ENCODE results near the gene RARS2.

- TF ChIP-seq, protein P1, sequence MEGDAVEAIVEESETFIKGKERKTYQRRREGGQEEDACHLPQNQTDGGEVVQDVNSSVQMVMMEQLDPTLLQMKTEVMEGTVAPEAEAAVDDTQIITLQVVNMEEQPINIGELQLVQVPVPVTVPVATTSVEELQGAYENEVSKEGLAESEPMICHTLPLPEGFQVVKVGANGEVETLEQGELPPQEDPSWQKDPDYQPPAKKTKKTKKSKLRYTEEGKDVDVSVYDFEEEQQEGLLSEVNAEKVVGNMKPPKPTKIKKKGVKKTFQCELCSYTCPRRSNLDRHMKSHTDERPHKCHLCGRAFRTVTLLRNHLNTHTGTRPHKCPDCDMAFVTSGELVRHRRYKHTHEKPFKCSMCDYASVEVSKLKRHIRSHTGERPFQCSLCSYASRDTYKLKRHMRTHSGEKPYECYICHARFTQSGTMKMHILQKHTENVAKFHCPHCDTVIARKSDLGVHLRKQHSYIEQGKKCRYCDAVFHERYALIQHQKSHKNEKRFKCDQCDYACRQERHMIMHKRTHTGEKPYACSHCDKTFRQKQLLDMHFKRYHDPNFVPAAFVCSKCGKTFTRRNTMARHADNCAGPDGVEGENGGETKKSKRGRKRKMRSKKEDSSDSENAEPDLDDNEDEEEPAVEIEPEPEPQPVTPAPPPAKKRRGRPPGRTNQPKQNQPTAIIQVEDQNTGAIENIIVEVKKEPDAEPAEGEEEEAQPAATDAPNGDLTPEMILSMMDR (conservative IDR thresholded peaks at IDR 0.05; ENCODE audit: low read depth in 2 of 2), result no peak
- TF ChIP-seq EZH2 (IDR thresholded peaks at IDR 0.05; ENCODE audit: low read depth, unreplicated experiment) (no peak), POLR2AphosphoS5 (IDR thresholded peaks at IDR 0.05; ENCODE audit: low read depth) (no peak), EZH2phosphoT487 (IDR thresholded peaks at IDR 0.05; ENCODE audit: unreplicated experiment) (no peak), NANOG (IDR thresholded peaks at IDR 0.05; ENCODE audit: borderline replicate concordance) (no peak), CREB1 (CRISPR knock-in tag; IDR thresholded peaks at IDR 0.05; ENCODE audit: low read depth) (no peak), ETS1 (IDR thresholded peaks at IDR 0.05) (no peak)
- TF ChIP-seq, protein P2, sequence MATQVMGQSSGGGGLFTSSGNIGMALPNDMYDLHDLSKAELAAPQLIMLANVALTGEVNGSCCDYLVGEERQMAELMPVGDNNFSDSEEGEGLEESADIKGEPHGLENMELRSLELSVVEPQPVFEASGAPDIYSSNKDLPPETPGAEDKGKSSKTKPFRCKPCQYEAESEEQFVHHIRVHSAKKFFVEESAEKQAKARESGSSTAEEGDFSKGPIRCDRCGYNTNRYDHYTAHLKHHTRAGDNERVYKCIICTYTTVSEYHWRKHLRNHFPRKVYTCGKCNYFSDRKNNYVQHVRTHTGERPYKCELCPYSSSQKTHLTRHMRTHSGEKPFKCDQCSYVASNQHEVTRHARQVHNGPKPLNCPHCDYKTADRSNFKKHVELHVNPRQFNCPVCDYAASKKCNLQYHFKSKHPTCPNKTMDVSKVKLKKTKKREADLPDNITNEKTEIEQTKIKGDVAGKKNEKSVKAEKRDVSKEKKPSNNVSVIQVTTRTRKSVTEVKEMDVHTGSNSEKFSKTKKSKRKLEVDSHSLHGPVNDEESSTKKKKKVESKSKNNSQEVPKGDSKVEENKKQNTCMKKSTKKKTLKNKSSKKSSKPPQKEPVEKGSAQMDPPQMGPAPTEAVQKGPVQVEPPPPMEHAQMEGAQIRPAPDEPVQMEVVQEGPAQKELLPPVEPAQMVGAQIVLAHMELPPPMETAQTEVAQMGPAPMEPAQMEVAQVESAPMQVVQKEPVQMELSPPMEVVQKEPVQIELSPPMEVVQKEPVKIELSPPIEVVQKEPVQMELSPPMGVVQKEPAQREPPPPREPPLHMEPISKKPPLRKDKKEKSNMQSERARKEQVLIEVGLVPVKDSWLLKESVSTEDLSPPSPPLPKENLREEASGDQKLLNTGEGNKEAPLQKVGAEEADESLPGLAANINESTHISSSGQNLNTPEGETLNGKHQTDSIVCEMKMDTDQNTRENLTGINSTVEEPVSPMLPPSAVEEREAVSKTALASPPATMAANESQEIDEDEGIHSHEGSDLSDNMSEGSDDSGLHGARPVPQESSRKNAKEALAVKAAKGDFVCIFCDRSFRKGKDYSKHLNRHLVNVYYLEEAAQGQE (IDR thresholded peaks at IDR 0.05; ENCODE audit: unreplicated experiment), result no peak
Observed at GRCh38 chr6:87541744-87542143, 48.0 kb downstream of the RARS2 start.
